K562 (cell line): ENCODE results near the gene DLK1. TPM values are rescaled to one million over a fixed set of nuclear protein-coding genes. Genes with fewer than 3 reads are reported as not detected.

Experiments
- ATAC-seq: fragments of 200-7000 bp; cut with Tn5 transposase; 3 replicates; pipeline ENCODE4 v1.9.1; 2020; ENCODE audit warnings: moderate library complexity
- BruUV-seq: library from RNA; stranded (reverse); fragments of 400-500 nt; replicated peaks from 2 replicates; lab custom pipeline; 2021; lab: Mats Ljungman, UMichigan
- CTCF ChIA-PET: fragments of 300-600 bp; formaldehyde crosslinking; extraction: SDS; loops from one replicate; lab custom pipeline; 2021; ENCODE audit warnings: low intra/inter-chr PET ratio; lab: Yijun Ruan, JAX
- POLR2A ChIA-PET: fragments of 300-600, 350-650 bp; sonication (Branson Sonifier 250); formaldehyde crosslinking; extraction: SDS; loops from one replicate; lab custom pipeline; 2021; ENCODE audit warnings: antibody characterized with exemption, inconsistent platforms; lab: Yijun Ruan, JAX
- DNase-seq, 4 experiments: peaks; one replicate each; pipeline versions ENCODE4 v3.0.0 to v3.0.0-alpha.2; 2011 to 2018; ENCODE audit warnings: low spot score in 3 of 4, mixed read lengths in 3 of 4; ENCODE audit errors: extremely low read depth in 1 of 4
- FAIRE-seq: peaks from 2 replicates; lab custom pipeline; 2011; peaks lifted over from hg19 to GRCh38; lab: Jason Lieb, UNC
- H2AFZ ChIP-seq: 2 replicates; pipeline ENCODE4 v1.6.0; 2011; ENCODE audit warnings: low read depth, low read length, control low read depth, inconsistent platforms
- H3K27ac ChIP-seq: fragments of 200-600 bp; 3 replicates; pipeline ENCODE4 v1.8.0; 2011; ENCODE audit warnings: low read depth, mild to moderate bottlenecking, control low read depth, inconsistent platforms, low read length, moderate library complexity, mixed read lengths; ENCODE audit errors: extremely low read depth
- H3K27me3 ChIP-seq, 2 experiments: fragments of 300-600 bp in 1 of 2; 2 replicates in 1 of 2; 3 replicates in 1 of 2; pipeline versions ENCODE4 v1.6.0 to v1.8.0; 2011; ENCODE audit warnings: inconsistent platforms in 2 of 2, low read length in 2 of 2, mild to moderate bottlenecking in 1 of 2, mixed read lengths in 1 of 2, moderate library complexity in 1 of 2; ENCODE audit not compliant: control insufficient read depth in 2 of 2, insufficient read depth in 2 of 2
- H3K36me3 ChIP-seq: fragments of 300-600 bp; 3 replicates; pipeline ENCODE4 v1.8.0; 2011; ENCODE audit warnings: mild to moderate bottlenecking, low read length, inconsistent platforms; ENCODE audit not compliant: control insufficient read depth, insufficient read depth
- H3K4me1 ChIP-seq, 2 experiments: fragments of 200-600 bp in 1 of 2; replicated peaks in 1 of 2; 2 replicates in 1 of 2; 3 replicates in 1 of 2; pipeline versions ENCODE4 v1.5.1 to v1.8.0; 2011; ENCODE audit warnings: inconsistent platforms in 2 of 2, low read length in 2 of 2, mild to moderate bottlenecking in 1 of 2, mixed read lengths in 1 of 2, moderate library complexity in 1 of 2; ENCODE audit not compliant: control insufficient read depth in 2 of 2, insufficient read depth in 2 of 2
- H3K4me2 ChIP-seq: 2 replicates; pipeline ENCODE4 v1.6.1; 2011; ENCODE audit warnings: low read length, control low read depth, inconsistent platforms, mixed read lengths; ENCODE audit not compliant: insufficient read depth
- H3K4me3 ChIP-seq: fragments of 200-600 bp; sonication (generic), shearing (Covaris generic); 2 replicates; pipeline ENCODE4 v1.5.1; 2016; ENCODE audit warnings: control low read depth, inconsistent platforms
- H3K79me2 ChIP-seq: fragments of 200-600 bp; 3 replicates; pipeline ENCODE4 v1.8.0; 2011; ENCODE audit warnings: low read length, inconsistent platforms; ENCODE audit not compliant: control insufficient read depth, insufficient read depth
- H3K9ac ChIP-seq, 2 experiments: 2 replicates each; pipeline versions ENCODE4 v1.6.0 to v1.6.1; 2011; ENCODE audit warnings: low read depth in 2 of 2, low read length in 2 of 2, control low read depth in 1 of 2, inconsistent platforms in 1 of 2, mild to moderate bottlenecking in 1 of 2, mixed read lengths in 1 of 2; ENCODE audit not compliant: insufficient read depth in 1 of 2
- H3K9me1 ChIP-seq: one replicate; pipeline ENCODE4 v1.6.0; 2011; ENCODE audit warnings: inconsistent platforms, mild to moderate bottlenecking, low read length, moderate library complexity; ENCODE audit not compliant: control insufficient read depth, insufficient read depth
- H3K9me3 ChIP-seq: replicated peaks from 2 replicates; pipeline ENCODE4 v1.5.1; 2011; ENCODE audit warnings: low read depth, low read length, inconsistent platforms; ENCODE audit not compliant: control insufficient read depth, insufficient read depth
- H4K20me1 ChIP-seq: replicated peaks from 2 replicates; pipeline ENCODE4 v1.6.1; 2011; ENCODE audit warnings: low read length, inconsistent platforms, mixed read lengths; ENCODE audit not compliant: control insufficient read depth, insufficient read depth
- HMG20B ChIP-seq: fragments of 250-450 bp; sonication (Bioruptor Pico); IDR thresholded peaks from 2 replicates; pipeline ENCODE4 v1.5.0; 2021; ENCODE audit warnings: mild to moderate bottlenecking
- ID3 ChIP-seq, 2 experiments: fragments of 250-450 bp in 1 of 2; fragments of 450-650 bp in 1 of 2; sonication (Bioruptor Pico) in 1 of 2; IDR thresholded peaks; 2 replicates each; pipeline versions ENCODE4 v1.6.1 to v1.8.0; 2016 to 2021; ENCODE audit warnings: mild to moderate bottlenecking in 2 of 2, moderate library complexity in 2 of 2, missing compliant biosample characterization in 1 of 2, missing genetic modification characterization in 1 of 2
- SMARCC2 ChIP-seq: fragments of 450-650 bp; IDR thresholded peaks from 2 replicates; pipeline ENCODE4 v1.6.1; 2017; ENCODE audit warnings: antibody characterized with exemption, moderate library complexity, mild to moderate bottlenecking, low read depth
- ZNF830 ChIP-seq: fragments of 250-450 bp; sonication (Bioruptor Pico); IDR thresholded peaks from 2 replicates; pipeline ENCODE4 v1.5.0; 2021; ENCODE audit warnings: mild to moderate bottlenecking
- WGBS: fragments of 100-300 bp; shearing (Covaris generic); methylation state at CpG from one replicate; pipeline ENCODE4 v1.1.6; 2016; ENCODE audit warnings: low coverage, mixed read lengths; ENCODE audit not compliant: insufficient coverage; ENCODE audit errors: missing lambda C conversion rate; 5-methylcytosine and 5-hydroxymethylcytosine counted together
- in situ Hi-C: fragments of 300-500 bp; cut with MboI; formaldehyde crosslinking; loops from 4 replicates; pipeline ENCODE4 v1.15.0; 2018; ENCODE audit warnings: inconsistent platforms, mixed read lengths
- intact Hi-C: fragments of 100-400 bp; cut with micrococcal nuclease; formaldehyde crosslinking; loops from 2 replicates; pipeline ENCODE4 v1.14.2; 2022
- polyA plus RNA-seq, 8 experiments: library from polyadenylated mRNA; depleted of rRNA in 4 of 8; stranded (reverse) in 5 of 8; unstranded in 3 of 8; fragments of >200 nt; fragmentation: Nextera tagmentation in 2 of 8; fragmentation: Illumina TruSeq in 1 of 8; extraction: Ambion mirVana in 2 of 8; extraction: Trizol in 1 of 8; gene quantifications; 2 replicates each; pipeline versions ENCODE4 v1.2.1 to v1.2.3, GENCODE V29; 2011 to 2014; ENCODE audit warnings: inconsistent platforms in 1 of 8, missing spikeins in 1 of 8
- total RNA-seq, 7 experiments: library from RNA; depleted of rRNA in 6 of 7; stranded (reverse); fragments of >200 nt in 6 of 7; fragmentation: Illumina TruSeq in 2 of 7; extraction: Trizol in 2 of 7; gene quantifications; 2 replicates each; pipeline versions ENCODE4 v1.2.1 to v1.2.3, GENCODE V29; 2011 to 2021; ENCODE audit warnings: low replicate concordance in 1 of 7

The DLK1 gene
- total and polyA plus RNA-seq, 9 of the 15 experiments (the other 6 are each of a cell fraction or from before 2014, with no cell fraction given) = 4.4 to 97.2 (median 15.3) TPM

- TF ChIP-seq ID3 (CRISPR knock-in tag; IDR thresholded peaks at IDR 0.05) = no peak
- TF ChIP-seq ID3 (tag; IDR thresholded peaks at IDR 0.05) = no peak
- no peak for TF ChIP-seq SMARCC2
- TF ChIP-seq, all 486 proteins: peak for 0
Observed at GRCh38 chr14:100717386-100717785, 9.3 kb upstream of the DLK1 start (continued).

- no peak overlapping the region for H2AFZ ChIP-seq
- ChIA-PET POLR2A (no interaction called here), CTCF (no interaction called here)
- DNase-seq = no peak
- no peak for ATAC-seq
- no peaks in the 10 kb centered on the region for H3K27me3 ChIP-seq
- intact Hi-C loops (no loop called here), in situ Hi-C loops (no loop called here)
- no peaks in the 10 kb centered on the region for H3K79me2 ChIP-seq
- TF ChIP-seq ZNF830 (CRISPR knock-in tag) (no peak), HMG20B (CRISPR knock-in tag) (no peak)
- no peaks in the 10 kb centered on the region for H3K36me3 ChIP-seq
- H3K9me3 ChIP-seq = no peaks in the 10 kb centered on the region
- WGBS = 49% methylated on average over 11 of the region's 13 CpGs
- no peak for FAIRE-seq
- H3K27ac ChIP-seq = no peak overlapping the region
- H3K9ac ChIP-seq = no peak overlapping the region
- H3K4me2 ChIP-seq = no peak overlapping the region
- H3K9me1 ChIP-seq = no peaks in the 10 kb centered on the region
- no peaks in the 10 kb centered on the region for H4K20me1 ChIP-seq
- H3K4me1 ChIP-seq = peaks cover 0 to 10% of the 10 kb centered on the region in 2 experiments; a peak in 2 of 5 replicates
- no TSS peak for BruUV-seq
- H3K4me3 ChIP-seq = no peak overlapping the region
Observed at GRCh38 chr14:100719976-100720520, 6.6 kb upstream of the DLK1 start.
